NCI-H748 (cell line): Measurements from ENCODE around the gene DPY19L3.
A peak's percentile ranks its signal among the peaks of the same experiment; 100 is the strongest.
"Not testable (repeated sequence)": the region's sequence is repeated elsewhere in the genome, so short reads cannot be mapped to it uniquely, and the experiment has no call there.

Experiments
- DNase-seq: peaks from one replicate; lab custom pipeline; 2025; ENCODE audit not compliant: unreplicated experiment; lab: John Stamatoyannopoulos, UW

DPY19L3 gene

DNA sequence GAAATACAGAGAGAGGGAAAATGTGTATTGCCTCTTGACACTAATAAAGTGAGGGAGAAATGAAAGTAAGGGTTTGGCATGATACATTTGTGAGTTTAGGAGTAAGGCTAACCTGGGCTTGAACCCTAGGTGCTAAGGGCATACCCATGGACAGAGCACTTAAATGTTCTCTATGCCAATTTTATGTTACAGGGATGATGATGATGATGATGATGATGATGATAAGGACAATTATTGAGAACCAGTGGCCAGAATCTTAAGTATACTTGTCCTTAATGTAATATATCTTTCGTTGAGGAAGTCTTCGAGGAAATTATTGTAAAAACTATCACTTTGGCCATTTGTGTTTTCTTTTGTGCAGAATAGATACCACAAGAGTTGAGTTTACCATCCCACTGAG, 33.2 kb downstream of the DPY19L3 start:
- DNase-seq, result no peak

DNA sequence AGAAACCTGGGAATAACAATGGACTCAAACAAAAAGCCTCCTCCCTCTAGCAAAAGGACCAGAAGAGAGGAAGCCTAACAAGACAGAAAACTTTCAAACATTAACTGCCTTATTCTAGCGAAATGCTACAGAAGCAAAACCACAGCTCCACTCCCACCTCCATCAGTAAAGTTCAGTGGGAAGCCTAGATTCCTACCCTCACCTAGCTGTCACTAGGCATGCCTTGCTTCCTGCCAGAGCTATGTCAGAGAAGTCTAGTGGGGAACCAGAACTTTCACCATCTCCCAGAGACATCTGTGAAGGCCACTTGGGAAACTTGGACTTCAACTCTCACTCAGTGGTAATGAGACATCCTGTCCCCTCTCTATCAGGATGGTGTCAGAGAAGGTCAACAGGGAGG, 37.1 kb downstream of the DPY19L3 start:
- DNase-seq, result no peak

DNA sequence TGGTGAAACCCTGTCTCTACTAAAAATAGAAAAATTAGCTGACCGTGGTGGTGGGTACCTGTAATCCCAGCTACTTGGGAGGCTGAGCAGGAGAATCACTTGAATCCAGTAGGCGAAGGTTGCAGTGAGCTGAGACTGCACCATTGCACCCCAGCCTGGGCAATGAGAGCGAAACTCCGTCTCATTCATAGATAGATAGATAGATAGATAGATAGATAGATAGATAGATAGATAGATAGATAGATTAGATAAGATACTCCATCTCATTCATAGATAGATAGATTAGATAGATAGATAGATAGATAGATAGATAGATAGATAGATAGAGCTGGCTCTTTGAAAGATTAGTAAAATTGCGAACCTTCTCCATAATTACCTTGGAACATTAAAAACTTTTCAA, 42.0 kb downstream of the DPY19L3 start:
- not testable (repeated sequence) for DNase-seq

DNA sequence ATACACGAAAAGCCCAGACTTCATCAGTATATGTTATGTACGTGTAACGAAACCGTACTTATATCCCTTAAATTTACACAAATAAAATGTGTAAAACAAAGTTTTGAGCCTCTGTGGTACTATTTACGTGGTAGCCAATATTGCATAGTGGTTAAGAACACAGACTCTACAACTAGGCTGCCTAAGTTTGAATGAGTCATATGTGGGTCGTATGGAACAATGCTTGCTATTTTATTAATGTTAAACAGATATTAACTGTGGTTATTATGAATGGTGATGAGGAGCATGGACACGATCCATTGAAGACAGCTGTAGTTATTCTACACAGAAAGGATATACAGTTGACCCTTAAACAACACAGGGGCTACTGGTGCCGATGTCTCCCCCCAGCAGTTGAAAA, 42.5 kb downstream of the DPY19L3 start:
- no peak for DNase-seq

DNA sequence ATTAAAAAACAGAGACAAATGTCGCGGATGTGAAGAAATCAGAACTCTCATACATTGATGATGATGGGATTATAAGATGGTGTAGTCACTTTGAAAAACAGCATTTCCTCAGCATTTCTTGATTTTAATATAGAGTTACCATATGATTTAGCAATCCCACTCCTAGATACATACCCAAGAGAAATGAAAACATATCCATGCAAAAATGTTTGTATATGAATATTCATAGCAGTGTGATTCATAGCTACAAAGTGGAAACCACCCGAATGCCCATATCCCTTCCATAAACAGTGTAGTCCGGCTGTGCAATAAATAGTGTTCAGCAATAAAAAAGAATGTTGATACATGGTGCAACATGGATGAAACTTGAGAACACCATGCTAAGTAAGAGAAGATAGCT, 44.6 kb downstream of the DPY19L3 start:
- DNase-seq, result no peak

DNA sequence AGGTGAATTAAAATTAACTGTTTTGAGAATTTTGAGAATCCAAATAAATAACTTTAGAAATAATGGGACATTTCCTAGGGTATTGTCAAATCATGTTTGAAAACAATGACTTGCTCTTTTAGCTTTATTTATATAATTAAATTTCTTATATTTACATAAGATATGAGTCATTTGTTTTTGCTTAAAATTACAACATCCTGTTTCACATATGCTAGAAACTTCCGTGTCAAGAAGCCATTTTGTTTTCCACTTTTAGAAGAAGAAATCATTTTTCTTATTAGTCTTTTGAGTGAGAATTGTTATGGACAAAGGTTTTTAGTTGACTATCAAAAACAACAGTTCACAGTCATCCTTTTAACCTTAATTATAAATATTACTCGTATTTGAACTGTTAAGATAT, 48.2 kb downstream of the DPY19L3 start:
- no peak for DNase-seq

DNA sequence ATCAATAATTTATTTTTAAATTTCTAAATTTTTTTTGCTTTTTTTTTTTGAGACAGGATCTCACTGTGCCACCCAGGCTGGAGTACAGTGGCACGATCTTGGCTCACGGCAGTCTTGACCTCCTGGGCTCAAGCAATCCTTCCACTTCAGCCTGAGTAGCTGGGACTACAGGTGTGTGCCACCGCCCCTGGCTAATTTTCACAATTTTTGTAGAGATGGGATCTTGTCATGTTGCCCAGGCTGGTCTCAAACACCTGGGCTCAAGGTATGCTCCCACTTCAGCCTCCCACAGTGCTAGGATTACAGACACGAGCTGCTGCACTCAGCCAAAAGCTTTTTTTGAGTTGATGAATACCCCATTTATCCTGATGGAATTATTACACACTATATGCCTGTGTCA, 50.8 kb downstream of the DPY19L3 start:
- no peak for DNase-seq

DNA sequence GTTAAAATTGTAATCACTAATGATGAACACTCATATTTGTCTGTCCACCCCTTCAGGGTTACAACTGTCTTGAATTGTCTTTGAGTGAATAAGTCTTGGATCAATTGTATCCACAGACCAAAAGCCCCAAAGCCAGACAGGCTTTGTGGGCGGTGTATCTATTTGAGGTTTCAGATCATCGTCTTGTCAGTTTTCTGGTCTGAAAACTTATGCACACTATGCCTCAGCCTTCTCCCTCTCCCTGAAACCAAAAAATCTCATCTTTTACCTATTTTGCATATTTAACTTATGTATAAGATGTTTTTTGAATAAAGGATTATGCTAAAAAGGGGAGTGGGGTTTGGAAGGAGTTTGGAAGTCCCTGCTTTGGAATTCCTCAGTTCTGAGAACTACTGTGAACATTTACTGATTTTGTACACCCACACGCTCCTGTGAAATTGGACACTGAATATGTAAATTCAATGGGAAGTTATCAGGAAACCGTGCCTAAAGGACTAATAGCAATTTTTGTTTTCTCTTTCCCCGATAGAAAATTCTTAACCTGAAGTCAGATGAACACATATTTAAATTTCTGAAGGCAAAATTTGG, 52.1 kb downstream of the DPY19L3 start:
- DNase-seq, result no peak

DNA sequence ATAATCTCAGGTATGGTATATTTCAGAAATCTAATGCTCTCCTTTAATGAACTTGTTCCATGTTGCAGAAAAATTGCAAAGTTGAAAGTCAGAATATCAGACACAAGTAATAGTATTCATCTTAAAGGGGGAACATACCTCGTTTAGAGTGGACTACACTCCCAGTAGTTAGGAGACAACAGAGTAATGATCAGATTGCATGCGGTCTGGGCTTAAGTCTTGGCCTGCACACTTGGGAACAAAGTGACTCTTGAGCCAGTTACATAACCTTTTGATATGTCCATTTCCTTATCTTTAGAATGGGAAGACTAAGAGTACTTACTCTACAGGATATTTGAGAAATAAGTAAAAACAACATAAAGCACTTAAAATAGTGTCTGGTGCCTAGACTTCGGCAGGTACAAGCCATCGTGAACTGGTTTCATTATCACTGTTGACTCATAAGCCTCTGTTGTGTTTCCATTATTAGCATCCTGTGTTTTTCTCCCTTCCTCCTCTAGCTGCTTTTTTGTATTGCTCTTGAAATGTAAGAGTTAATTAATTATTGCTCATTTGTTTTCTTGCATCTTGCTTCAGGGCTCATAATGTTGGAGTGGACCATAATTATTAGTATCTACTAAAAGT, 53.0 kb downstream of the DPY19L3 start:
- no peak for DNase-seq

DNA sequence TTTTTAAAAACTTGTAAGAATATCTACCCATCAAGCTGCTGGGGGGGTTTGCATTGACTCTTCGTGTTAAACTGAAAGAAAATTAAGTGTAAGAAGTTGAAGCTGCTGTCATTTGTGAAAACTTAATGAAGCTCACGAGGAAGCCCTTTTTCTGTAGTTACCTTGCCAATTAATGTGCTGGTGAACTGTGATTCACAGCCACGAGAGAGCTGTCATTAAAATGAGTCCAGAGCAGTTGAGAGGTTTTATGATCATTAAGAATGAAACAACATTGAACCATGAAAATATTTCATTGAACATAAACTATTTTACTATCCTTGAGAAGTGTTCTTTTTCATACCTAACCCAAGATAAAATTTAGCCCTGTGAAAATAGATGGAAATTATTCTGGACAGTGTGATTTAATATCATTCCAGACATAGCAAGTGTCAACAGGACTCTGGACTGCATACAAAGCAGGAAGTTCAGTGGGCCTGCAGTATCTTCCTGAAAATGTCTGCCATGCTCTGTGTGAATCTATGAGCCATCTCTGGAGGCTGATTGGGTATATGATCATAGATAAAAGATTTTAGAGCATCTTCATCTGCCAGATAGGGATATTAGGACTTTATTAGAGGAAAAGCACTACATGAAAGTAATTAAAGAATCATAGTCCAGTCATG, 53.8 kb downstream of the DPY19L3 start:
- DNase-seq, result no peak

DNA sequence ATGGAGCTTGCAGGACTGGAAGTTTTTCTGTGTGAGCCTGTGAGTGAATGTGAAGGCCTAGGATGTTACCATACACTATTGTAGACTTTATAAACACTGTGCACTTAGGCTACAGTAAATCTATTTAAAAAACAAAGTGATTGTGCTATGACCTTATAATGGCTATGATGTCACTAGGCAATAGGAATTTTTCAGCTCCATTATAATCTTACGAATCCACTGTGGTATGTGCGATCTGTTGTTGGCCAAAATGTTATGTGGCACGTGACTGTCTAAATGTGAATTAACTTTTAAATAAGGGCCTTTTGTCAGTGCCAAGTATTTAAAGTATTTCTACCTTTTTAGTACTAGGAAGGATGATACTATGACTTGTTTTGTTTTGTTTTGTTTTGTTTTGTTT, 54.9 kb downstream of the DPY19L3 start:
- DNase-seq, result no peak

DNA sequence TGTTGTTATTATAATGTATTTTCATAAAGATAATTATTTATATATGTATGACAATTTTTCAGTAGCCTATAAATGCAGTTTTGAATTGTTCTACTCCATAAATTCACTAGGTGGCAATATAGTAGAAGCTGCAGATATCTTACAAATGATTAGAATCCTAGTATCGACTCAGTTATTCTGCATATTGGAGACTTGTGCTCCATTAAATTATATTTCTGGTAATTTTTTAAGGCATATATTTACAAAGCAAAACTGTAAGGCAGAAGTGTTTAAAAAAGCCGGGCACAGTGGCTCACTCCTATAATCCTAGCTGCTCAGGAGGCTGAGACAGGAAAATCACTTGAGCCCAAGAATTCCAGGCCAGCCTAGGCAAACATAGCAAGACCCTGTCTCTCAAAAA, 58.7 kb downstream of the DPY19L3 start:
- peak; percentile 10 for DNase-seq

DNA sequence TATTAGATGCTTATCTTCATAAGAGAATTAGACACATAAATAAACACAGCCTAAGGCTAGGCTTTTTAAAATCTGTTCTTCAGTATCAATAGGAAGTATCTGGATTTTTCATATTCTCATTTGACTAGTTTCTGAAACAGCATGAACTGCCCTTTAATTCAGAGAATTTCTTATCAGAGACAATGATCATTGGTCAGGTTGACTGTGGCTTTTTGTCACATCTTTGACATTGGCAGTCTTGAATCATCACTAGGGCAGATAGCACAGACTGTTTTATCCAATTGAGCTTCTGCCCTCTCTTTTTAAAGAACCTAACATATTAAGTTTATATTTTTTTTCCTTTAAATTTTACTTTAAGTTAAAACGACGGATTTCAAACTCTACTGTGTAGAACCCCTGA, 59.6 kb downstream of the DPY19L3 start:
- no peak for DNase-seq

DNA sequence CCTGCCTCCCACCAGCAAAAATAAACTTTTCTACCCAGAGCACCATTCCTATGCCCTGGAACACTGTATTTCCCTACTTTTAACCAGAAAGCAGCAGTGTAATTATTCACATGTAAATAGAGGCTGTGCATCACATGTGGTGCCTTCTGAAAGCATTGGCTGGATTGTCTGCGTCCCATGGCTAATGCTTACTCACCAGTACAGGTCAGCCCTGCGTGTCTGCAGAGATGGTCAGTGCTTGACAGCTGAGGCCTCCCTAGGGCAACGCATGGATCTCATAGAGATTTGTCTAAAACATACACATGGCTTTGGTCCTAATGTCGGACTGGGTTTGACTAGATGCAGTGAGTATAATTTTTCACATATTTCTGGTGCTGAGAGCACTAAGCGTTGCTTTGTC, 64.2 kb downstream of the DPY19L3 start:
- DNase-seq, result no peak

DNA sequence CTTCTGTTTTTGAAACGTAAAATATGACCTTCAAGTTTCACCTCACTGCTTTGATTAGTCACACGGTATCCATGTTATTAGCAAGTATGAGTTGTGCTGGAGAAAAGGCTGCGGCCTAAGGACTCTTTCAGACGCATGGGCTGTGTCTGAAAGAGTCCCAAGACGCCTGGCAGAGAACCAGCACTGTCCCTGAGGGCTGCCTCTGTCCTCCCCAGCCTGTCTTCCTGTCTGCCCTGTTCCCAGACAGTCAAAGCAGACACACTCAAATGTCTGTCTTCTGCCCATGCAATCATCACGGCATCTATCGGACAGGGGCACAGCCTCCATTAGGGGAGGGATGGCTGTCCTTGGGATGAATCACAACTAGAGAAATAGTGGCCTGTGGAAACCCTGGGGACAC, 65.5 kb downstream of the DPY19L3 start:
- no peak for DNase-seq

DNA sequence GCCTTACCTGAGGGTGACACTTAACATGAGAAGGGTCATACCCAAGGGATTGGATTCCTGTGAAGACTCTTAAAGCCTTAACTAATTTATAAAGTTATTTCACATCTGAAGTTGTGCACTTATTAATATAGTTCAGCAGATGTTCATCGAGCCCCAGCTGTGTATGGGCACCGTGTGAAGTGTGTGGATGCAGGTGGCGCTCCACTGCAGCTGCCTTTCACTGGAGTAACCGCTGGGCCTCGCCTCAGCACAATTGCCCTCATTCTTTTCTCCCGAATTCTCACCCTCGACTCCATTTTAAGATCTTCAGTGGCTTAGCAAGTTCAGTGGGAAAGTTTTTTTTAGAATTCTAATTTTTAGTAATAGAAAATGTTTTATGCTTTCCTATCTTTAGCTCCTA, 66.2 kb downstream of the DPY19L3 start:
- DNase-seq, result no peak

DNA sequence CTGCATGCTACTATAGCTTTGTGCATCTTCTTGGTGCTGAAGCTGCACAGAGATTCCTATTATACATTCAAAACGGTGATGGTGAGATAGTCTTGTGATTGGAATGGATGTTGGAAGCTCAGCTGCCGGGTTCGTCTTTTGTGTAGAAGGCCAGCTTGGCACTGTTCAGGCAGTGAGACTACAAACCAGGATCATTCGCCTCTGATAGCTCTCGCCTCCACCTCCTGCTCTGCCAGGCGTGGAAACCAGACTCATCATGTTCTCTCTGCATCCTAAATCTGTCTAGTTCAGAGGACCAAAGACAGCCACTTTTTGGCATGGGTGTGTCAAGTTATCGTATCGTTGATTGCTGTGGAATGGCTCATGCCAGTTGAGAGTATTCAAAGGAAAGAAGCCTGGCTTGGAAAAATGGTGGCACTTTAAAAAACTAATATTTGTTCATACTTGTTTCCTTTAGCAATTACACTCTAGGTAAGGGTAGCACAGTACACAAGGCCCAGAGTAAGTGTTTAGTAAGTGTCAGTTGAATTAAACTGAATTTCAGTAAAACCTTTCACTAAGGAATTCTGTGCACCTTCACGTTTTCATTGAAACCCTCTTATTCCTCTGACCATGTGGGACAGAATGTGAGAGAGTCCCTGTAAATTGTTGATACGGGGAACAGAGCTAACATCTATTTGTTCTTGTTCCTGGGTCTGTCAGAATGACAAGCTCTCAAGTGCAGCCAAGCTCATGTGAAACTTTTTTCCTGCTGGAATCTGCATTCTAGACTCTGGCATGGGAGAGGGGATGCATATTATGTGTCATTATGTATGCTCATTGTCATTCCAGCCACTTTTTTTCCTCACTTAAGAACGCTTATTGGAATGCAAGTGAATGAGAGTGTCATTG, 69.8 kb downstream of the DPY19L3 start:
- DNase-seq, result no peak

DNA sequence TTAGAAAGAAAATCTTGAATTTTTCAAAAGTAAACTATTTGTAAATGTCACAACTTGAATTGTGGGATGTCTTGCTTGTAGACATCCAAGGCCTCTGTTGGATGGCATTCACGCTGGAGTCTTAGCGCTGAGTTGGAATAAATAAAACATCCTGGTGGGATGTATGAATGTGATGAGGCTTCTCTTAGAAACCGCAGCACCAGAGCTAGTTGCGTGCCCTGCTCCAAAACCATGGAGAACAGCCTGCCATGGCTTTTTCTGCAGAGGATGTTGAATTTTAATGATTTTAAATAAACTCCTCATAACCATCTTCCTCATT, 70.4 kb downstream of the DPY19L3 start:
- DNase-seq, result no peak

DNA sequence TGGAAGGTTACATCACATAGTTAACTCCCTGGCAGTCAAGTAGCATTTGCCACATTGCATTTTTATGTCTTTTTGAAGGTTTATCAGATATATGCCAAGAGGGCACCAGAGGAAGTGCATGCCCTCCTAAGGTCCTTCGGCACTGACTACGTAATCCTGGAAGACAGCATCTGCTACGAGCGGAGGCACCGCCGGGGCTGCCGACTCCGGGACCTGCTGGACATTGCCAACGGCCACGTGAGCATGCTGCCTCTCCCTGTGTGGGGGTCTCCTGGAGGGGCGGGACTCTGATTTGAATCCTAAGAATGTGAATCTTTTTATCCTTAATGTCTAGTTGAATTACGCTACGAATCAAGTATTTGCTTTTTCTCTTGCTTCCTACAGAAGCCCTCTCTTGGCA, 74.8 kb downstream of the DPY19L3 start:
- no peak for DNase-seq

DNA sequence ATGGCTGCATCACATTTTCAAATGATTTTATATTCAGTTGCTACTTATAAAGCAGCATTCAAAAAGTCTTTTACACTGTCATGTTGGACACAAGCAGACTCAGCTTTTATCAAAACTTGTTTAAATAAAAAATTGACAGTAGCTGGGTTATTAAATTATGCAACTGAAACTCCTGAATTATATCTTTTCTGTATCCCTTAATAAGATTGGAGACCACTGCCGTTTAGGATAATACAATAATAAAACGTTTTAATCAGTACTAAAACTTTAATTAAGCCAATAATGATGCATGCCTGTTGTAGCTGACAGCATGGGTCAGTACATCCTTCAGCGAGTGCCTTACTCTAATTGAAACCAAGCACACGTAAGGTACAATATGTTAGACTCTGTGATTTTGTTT, 78.0 kb downstream of the DPY19L3 start:
- no peak for DNase-seq

DNA sequence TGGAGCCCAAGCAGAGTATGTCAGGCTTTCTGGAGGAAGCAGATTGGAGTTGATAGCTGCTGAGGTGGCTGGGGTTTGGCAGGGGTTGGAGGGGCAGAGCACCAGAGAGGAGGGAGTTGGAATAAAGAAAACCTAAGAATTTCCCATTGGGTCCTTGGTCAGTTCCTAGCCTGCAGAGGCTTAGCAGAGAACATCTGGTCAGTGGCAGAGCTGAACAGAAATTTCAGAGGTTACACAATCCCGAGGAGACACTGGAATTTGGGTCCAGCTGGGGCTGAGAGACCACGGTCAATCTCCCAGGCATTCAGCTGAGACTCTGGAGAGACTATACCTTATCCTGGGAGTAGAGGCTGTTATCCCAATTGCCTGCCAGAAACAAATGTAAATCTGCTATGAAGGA, 84.4 kb downstream of the DPY19L3 start:
- no peak for DNase-seq

DNA sequence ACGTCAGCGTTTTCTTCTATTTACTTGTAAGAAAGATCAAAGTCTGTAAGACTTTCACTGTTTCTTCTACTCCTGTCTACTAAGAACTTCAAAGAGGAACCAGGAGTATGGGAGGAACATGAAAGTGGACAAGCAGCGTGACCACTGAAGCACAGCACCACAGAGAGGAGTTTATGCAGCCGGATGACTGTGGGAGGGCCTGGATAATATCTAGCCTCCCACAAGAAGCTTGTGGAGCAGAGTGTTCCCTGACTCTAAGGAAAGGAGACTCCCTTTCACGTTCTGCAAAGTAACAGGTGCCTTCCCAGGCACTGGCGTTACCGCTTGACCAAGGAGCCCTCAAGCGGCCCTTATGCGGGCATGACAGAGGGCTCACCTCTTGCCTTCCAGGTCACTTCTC, 91.8 kb downstream of the DPY19L3 start:
- DNase-seq, result no peak
